IMR-90 (cell line): Measurements from ENCODE around the gene TMEM253. TPM values are rescaled to one million over a fixed set of nuclear protein-coding genes. Genes with fewer than 3 reads are reported as not detected.

ENCODE experiments used
- ATAC-seq: fragments of 200-7000 bp; cut with Tn5 transposase; 2 replicates; pipeline ENCODE4 v1.9.1; 2020; ENCODE audit warnings: low read depth, mild to moderate bottlenecking, moderate library complexity
- BruUV-seq: library from RNA; stranded (reverse); fragments of 400-500 nt; replicated peaks from 2 replicates; lab custom pipeline; 2021; lab: Mats Ljungman, UMichigan
- CTCF ChIA-PET: fragments of 300-600 bp; formaldehyde crosslinking; extraction: SDS; loops from one replicate; lab custom pipeline; 2021; ENCODE audit warnings: antibody characterized with exemption; lab: Yijun Ruan, JAX
- POLR2A ChIA-PET: fragments of 300-600 bp; sonication (Branson Sonifier 250); formaldehyde crosslinking; loops from one replicate; lab custom pipeline; 2022; ENCODE audit warnings: antibody characterized with exemption; ENCODE audit not compliant: unreplicated experiment; lab: Charles Lee
- DNase-seq: peaks from one replicate; pipeline ENCODE4 v3.0.0; 2013
- H2AFZ ChIP-seq: replicated peaks from 2 replicates; pipeline ENCODE3; 2013; ENCODE audit warnings: low read length, mild to moderate bottlenecking; ENCODE audit not compliant: poor library complexity
- H2AK5ac ChIP-seq: 2 replicates; pipeline ENCODE4 v1.6.1; 2013; ENCODE audit warnings: low read depth, low read length, inconsistent platforms
- H2AK9ac ChIP-seq: replicated peaks from 2 replicates; pipeline ENCODE3; 2013; ENCODE audit warnings: mild to moderate bottlenecking, low read depth, low read length, moderate library complexity; ENCODE audit not compliant: poor library complexity
- H2BK120ac ChIP-seq: 2 replicates; pipeline ENCODE4 v1.6.1; 2013; ENCODE audit warnings: low read depth, low read length, inconsistent platforms
- H2BK15ac ChIP-seq: 3 replicates; pipeline ENCODE4 v1.6.1; 2013; ENCODE audit warnings: low read depth, low read length, inconsistent platforms
- H2BK20ac ChIP-seq: 2 replicates; pipeline ENCODE4 v1.6.1; 2013; ENCODE audit warnings: low read depth, mild to moderate bottlenecking, inconsistent platforms, low read length, moderate library complexity
- H2BK5ac ChIP-seq: 2 replicates; pipeline ENCODE4 v1.6.1; 2013; ENCODE audit warnings: mild to moderate bottlenecking, low read depth, low read length, inconsistent platforms; ENCODE audit not compliant: poor library complexity, severe bottlenecking
- H3K14ac ChIP-seq: replicated peaks from 2 replicates; pipeline ENCODE4 v1.6.1; 2013; ENCODE audit warnings: low read depth, low read length, inconsistent platforms
- H3K18ac ChIP-seq: 2 replicates; pipeline ENCODE4 v1.6.1; 2013; ENCODE audit warnings: low read depth, low read length, control low read depth
- H3K23ac ChIP-seq: 2 replicates; pipeline ENCODE4 v1.6.1; 2013; ENCODE audit warnings: low read depth, low read length, inconsistent platforms
- H3K27ac ChIP-seq: 2 replicates; pipeline ENCODE4 v1.5.1; 2013; ENCODE audit warnings: mild to moderate bottlenecking, control low read depth, low read length; ENCODE audit not compliant: insufficient read depth
- H3K27me3 ChIP-seq: 2 replicates; pipeline ENCODE4 v1.6.1; 2013; ENCODE audit warnings: low read length; ENCODE audit not compliant: control insufficient read depth, insufficient read depth
- H3K36me3 ChIP-seq: 2 replicates; pipeline ENCODE4 v1.6.1; 2013; ENCODE audit warnings: low read length, mixed read lengths; ENCODE audit not compliant: control insufficient read depth, insufficient read depth
- H3K4ac ChIP-seq: 2 replicates; pipeline ENCODE4 v1.6.1; 2013; ENCODE audit warnings: low read depth, low read length, inconsistent platforms
- H3K4me1 ChIP-seq: 2 replicates; pipeline ENCODE4 v1.6.1; 2013; ENCODE audit warnings: low read length, mixed read lengths; ENCODE audit not compliant: control insufficient read depth, insufficient read depth
- H3K4me2 ChIP-seq: 2 replicates; pipeline ENCODE4 v1.6.1; 2013; ENCODE audit warnings: low read depth, mild to moderate bottlenecking, control low read depth, low read length, moderate library complexity
- H3K4me3 ChIP-seq: 2 replicates; pipeline ENCODE4 v1.5.1; 2013; ENCODE audit warnings: low read depth, mild to moderate bottlenecking, control low read depth, low read length, moderate library complexity; ENCODE audit not compliant: insufficient read depth
- H3K56ac ChIP-seq: 2 replicates; pipeline ENCODE4 v1.6.1; 2013; ENCODE audit warnings: low read length, inconsistent platforms; ENCODE audit not compliant: insufficient read depth; ENCODE audit errors: extremely low read depth
- H3K79me1 ChIP-seq, 2 experiments: 2 replicates each; pipeline ENCODE4 v1.6.1; 2013; ENCODE audit warnings: low read length in 2 of 2, inconsistent platforms in 1 of 2, low read depth in 1 of 2
- H3K9ac ChIP-seq: 2 replicates; pipeline ENCODE4 v1.6.1; 2013; ENCODE audit warnings: low read depth, low read length, control low read depth
- H3K9me1 ChIP-seq: 2 replicates; pipeline ENCODE4 v1.6.1; 2013; ENCODE audit warnings: low read length, inconsistent platforms; ENCODE audit not compliant: insufficient read depth
- H3K9me3 ChIP-seq: 2 replicates; pipeline ENCODE4 v1.6.1; 2013; ENCODE audit warnings: low read length; ENCODE audit not compliant: control insufficient read depth, insufficient read depth
- H4K20me1 ChIP-seq: 2 replicates; pipeline ENCODE4 v1.6.1; 2013; ENCODE audit warnings: low read length, inconsistent platforms; ENCODE audit not compliant: insufficient read depth
- H4K5ac ChIP-seq: 2 replicates; pipeline ENCODE4 v1.6.1; 2013; ENCODE audit warnings: mild to moderate bottlenecking, low read depth, low read length, control low read depth
- H4K8ac ChIP-seq, 2 experiments: 2 replicates each; pipeline ENCODE4 v1.6.1; 2013; ENCODE audit warnings: low read depth in 2 of 2, low read length in 2 of 2, control low read depth in 1 of 2, inconsistent platforms in 1 of 2
- H4K91ac ChIP-seq: 2 replicates; pipeline ENCODE4 v1.6.1; 2013; ENCODE audit warnings: low read depth, low read length, inconsistent platforms; ENCODE audit not compliant: insufficient read depth
- BHLHE40 ChIP-seq: fragments of 150-350 bp; IDR thresholded peaks from 2 replicates; pipeline ENCODE4 v1.6.1; 2016; ENCODE audit warnings: mild to moderate bottlenecking, low read depth, low read length
- CEBPB ChIP-seq: IDR thresholded peaks from 2 replicates; pipeline ENCODE4 v1.6.1; 2012; ENCODE audit warnings: low read depth, low read length, improper control_type of control experiment
- CHD1 ChIP-seq: IDR thresholded peaks from 2 replicates; pipeline ENCODE4 v1.6.1; 2012; ENCODE audit warnings: low read depth, low read length, improper control_type of control experiment
- MAFK ChIP-seq: IDR thresholded peaks from 2 replicates; pipeline ENCODE4 v1.6.1; 2012; ENCODE audit warnings: low read depth, low read length, improper control_type of control experiment
- MAZ ChIP-seq: IDR thresholded peaks from 2 replicates; pipeline ENCODE4 v1.6.1; 2012; ENCODE audit warnings: low read depth, mild to moderate bottlenecking, low read length, improper control_type of control experiment, moderate library complexity, borderline replicate concordance
- NFE2L2 ChIP-seq: fragments of 150-350 bp; IDR thresholded peaks from 2 replicates; pipeline ENCODE4 v1.6.1; 2016; ENCODE audit warnings: low read depth, mild to moderate bottlenecking, low read length
- POLR2A ChIP-seq: IDR thresholded peaks from 2 replicates; pipeline ENCODE4 v1.6.1; 2012; ENCODE audit warnings: mild to moderate bottlenecking, low read depth, low read length
- RAD21 ChIP-seq: IDR thresholded peaks from 2 replicates; pipeline ENCODE4 v1.6.1; 2012; ENCODE audit warnings: low read length, improper control_type of control experiment
- SMC3 ChIP-seq: fragments of 150-350 bp; IDR thresholded peaks from 2 replicates; pipeline ENCODE4 v1.6.1; 2016; ENCODE audit warnings: low read depth, mild to moderate bottlenecking, antibody characterized with exemption, low read length, moderate library complexity
- USF2 ChIP-seq: fragments of 150-350 bp; IDR thresholded peaks from 2 replicates; pipeline ENCODE4 v1.6.1; 2017; ENCODE audit warnings: mild to moderate bottlenecking, antibody characterized with exemption, low read length, low read depth
- WGBS, 2 experiments: methylation state at CpG; one replicate each; pipeline versions ENCODE4 v1.1.5 to v1.1.7; 2013; ENCODE audit warnings: missing lambda C conversion rate in 2 of 2; ENCODE audit not compliant: insufficient read length in 1 of 2; ENCODE audit errors: extremely low coverage in 2 of 2; 5-methylcytosine and 5-hydroxymethylcytosine counted together
- dilution Hi-C: fragments of 300-500 bp; cut with HindIII; formaldehyde crosslinking; loops from one replicate; pipeline ENCODE4 v1.14.3; 2018; ENCODE audit warnings: low sequenced_read_pairs; ENCODE audit not compliant: unreplicated experiment
- in situ Hi-C: fragments of 300-500 bp; cut with MboI; formaldehyde crosslinking; loops from 3 replicates; pipeline ENCODE4 v1.14.3; 2019; ENCODE audit warnings: low sequenced_read_pairs, inconsistent platforms, mixed read lengths
- intact Hi-C: fragments of 100-400 bp; cut with micrococcal nuclease; formaldehyde crosslinking; loops from 2 replicates; pipeline ENCODE4 v1.10.0; 2022
- polyA plus RNA-seq, 3 experiments: library from polyadenylated mRNA; depleted of rRNA; stranded (reverse); fragments of >200 nt; gene quantifications; 2 replicates each; pipeline ENCODE4 v1.2.3, GENCODE V29; 2012; ENCODE audit warnings: low replicate concordance in 1 of 3
- total RNA-seq: library from RNA; depleted of rRNA; stranded (reverse); fragments of >200 nt; gene quantifications from 2 replicates; pipeline ENCODE4 v1.2.3, GENCODE V29; 2012
- TF ChIP-seq, protein P1 (sequence below): fragments of 150-350 bp; IDR thresholded peaks from 2 replicates; pipeline ENCODE4 v1.6.1; 2016; ENCODE audit warnings: low read depth, mild to moderate bottlenecking, low read length, moderate library complexity, borderline replicate concordance
- TF ChIP-seq, protein P2 (sequence below): conservative IDR thresholded peaks from 2 replicates; pipeline ENCODE4 v1.5.1; 2012; ENCODE audit warnings: mild to moderate bottlenecking, low read depth, low read length, improper control_type of control experiment

TMEM253 gene
- total and polyA plus RNA-seq, 2 of the 4 experiments (the other 2 are of a cell fraction), result 0.07 TPM; not detected in 1

DNA sequence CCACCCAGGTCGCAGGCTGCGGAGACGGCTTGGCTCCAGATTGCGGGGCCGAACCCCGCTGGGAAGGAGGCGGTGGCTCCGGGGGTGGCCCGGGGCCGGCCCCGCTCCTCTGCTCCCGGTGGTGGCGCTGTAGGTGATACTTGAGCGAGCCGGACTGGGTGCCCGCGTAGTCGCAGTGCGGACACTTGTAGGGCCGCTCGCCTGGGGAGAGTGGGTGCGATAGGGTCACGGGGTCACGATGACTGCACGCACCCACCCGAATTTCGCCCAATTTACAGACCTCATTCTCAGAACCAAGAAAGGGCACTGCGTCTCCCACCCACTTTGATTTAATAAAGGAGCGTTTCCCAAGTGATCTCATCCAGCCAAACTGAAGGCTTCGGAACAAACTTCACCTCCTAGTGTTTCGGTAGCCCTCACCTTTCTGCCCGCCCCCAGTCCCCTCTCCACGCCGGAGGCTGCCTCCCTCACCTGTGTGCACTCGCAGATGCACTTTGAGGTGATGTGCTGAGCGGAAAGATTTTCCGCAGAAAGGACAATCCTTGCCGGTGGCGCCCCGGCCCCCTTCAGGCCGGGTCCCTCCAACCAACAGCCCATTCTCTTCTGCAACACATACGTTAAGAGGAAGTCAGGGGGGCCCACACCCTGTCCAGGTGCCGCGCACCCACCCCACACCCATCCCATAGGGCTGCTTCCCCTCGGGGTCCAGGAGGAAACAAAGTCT lies 9.8 kb upstream of the TMEM253 start:
- Histone ChIP-seq H3K27ac (no peak overlapping the region), H3K14ac (no peak overlapping the region), H3K4me2 (no peak overlapping the region), H2BK15ac (no peak overlapping the region), H4K8ac (no peak overlapping the region), H3K27me3 (no peaks in the 10 kb centered on the region), H3K18ac (no peak overlapping the region), H3K56ac (no peak overlapping the region), H4K91ac (no peak overlapping the region), H2AK5ac (no peak overlapping the region), H3K9me3 (no peaks in the 10 kb centered on the region), H2BK5ac (no peak overlapping the region), H2AFZ (no peak overlapping the region), H2BK120ac (no peak overlapping the region), H3K4me1 (peaks cover 11% of the 10 kb centered on the region), H3K79me1 (peaks cover 3 to 11% of the 10 kb centered on the region in 2 experiments; a peak in 1 of 4 replicates), H3K4me3 (no peak overlapping the region), H3K9ac (no peak overlapping the region), H4K5ac (no peak overlapping the region), H3K36me3 (peaks cover 30% of the 10 kb centered on the region), H3K4ac (no peak overlapping the region), H2AK9ac (no peak overlapping the region), H2BK20ac (no peak overlapping the region), H4K20me1 (peaks cover 6% of the 10 kb centered on the region), H3K9me1 (0 out of 2 replicates have a peak, but pooled peaks cover 2% of the 10 kb centered on the region), H3K23ac (no peak overlapping the region)
- BruUV-seq, result no TSS peak
- WGBS, 2 experiments, result 96% methylated on average over 3 of the region's 45 CpGs; no CpG with 5 or more reads in 1 of the 2 experiments
- ATAC-seq (no peak), DNase-seq (no peak)
- intact Hi-C loops (no loop called here), in situ Hi-C loops (loop anchor here (25.0 kb wide), 2 partner anchors 629 to 754 kb away; partner anchors contain the start of genes APEX1, CCNB1IP1, OSGEP and PARP2), dilution Hi-C loops (no loop called here)
- no peak for TF ChIP-seq BHLHE40
- TF ChIP-seq NFE2L2, result no peak
- no peak for TF ChIP-seq POLR2A
- no peak for TF ChIP-seq USF2
- TF ChIP-seq MAZ, result no peak
- TF ChIP-seq, protein P1, sequence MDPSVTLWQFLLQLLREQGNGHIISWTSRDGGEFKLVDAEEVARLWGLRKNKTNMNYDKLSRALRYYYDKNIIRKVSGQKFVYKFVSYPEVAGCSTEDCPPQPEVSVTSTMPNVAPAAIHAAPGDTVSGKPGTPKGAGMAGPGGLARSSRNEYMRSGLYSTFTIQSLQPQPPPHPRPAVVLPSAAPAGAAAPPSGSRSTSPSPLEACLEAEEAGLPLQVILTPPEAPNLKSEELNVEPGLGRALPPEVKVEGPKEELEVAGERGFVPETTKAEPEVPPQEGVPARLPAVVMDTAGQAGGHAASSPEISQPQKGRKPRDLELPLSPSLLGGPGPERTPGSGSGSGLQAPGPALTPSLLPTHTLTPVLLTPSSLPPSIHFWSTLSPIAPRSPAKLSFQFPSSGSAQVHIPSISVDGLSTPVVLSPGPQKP, result no peak
- no peak for TF ChIP-seq RAD21
- no peak for TF ChIP-seq CHD1
- no peak for TF ChIP-seq SMC3
- TF ChIP-seq, protein P2, sequence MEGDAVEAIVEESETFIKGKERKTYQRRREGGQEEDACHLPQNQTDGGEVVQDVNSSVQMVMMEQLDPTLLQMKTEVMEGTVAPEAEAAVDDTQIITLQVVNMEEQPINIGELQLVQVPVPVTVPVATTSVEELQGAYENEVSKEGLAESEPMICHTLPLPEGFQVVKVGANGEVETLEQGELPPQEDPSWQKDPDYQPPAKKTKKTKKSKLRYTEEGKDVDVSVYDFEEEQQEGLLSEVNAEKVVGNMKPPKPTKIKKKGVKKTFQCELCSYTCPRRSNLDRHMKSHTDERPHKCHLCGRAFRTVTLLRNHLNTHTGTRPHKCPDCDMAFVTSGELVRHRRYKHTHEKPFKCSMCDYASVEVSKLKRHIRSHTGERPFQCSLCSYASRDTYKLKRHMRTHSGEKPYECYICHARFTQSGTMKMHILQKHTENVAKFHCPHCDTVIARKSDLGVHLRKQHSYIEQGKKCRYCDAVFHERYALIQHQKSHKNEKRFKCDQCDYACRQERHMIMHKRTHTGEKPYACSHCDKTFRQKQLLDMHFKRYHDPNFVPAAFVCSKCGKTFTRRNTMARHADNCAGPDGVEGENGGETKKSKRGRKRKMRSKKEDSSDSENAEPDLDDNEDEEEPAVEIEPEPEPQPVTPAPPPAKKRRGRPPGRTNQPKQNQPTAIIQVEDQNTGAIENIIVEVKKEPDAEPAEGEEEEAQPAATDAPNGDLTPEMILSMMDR, result no peak
- no peak for TF ChIP-seq CEBPB
- no peak for TF ChIP-seq MAFK
- ChIA-PET POLR2A (interaction anchor here (1.3 kb wide), 1 partner anchor 20 kb away, joined by 3 read pairs; no protein-coding TSS in a partner anchor), CTCF (interaction anchor here (1.3 to 2.9 kb wide), 6 partner anchors 13 to 76 kb away, joined by 4 to 22 read pairs (median 12); no protein-coding TSS in a partner anchor)
